ENCODE data around the gene TEX29.

DNA sequence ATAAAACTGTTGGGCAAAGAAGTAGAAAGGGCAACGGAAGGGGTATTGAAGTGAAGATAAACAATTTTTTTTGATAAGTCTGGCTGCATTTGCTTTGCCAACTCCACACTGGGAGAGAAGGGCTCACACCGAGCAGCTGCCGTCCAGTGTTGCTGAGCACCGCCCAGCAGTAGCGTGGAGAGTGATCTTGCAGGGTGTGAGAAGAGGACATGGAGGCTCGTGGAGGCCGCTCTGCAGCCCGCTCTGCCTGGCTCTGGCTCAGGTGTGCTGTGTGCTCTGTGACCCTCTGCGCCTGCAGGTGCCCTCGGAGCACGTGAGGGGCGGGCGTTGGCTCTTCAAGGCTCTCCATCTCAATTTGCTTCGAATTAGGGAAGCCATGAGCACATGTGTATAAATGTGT is 35.9 kb upstream of the TEX29 start:
- TF ChIP-seq, protein P1, sequence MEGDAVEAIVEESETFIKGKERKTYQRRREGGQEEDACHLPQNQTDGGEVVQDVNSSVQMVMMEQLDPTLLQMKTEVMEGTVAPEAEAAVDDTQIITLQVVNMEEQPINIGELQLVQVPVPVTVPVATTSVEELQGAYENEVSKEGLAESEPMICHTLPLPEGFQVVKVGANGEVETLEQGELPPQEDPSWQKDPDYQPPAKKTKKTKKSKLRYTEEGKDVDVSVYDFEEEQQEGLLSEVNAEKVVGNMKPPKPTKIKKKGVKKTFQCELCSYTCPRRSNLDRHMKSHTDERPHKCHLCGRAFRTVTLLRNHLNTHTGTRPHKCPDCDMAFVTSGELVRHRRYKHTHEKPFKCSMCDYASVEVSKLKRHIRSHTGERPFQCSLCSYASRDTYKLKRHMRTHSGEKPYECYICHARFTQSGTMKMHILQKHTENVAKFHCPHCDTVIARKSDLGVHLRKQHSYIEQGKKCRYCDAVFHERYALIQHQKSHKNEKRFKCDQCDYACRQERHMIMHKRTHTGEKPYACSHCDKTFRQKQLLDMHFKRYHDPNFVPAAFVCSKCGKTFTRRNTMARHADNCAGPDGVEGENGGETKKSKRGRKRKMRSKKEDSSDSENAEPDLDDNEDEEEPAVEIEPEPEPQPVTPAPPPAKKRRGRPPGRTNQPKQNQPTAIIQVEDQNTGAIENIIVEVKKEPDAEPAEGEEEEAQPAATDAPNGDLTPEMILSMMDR (IDR thresholded peaks at IDR 0.05): no peak
- TF ChIP-seq, protein P2, sequence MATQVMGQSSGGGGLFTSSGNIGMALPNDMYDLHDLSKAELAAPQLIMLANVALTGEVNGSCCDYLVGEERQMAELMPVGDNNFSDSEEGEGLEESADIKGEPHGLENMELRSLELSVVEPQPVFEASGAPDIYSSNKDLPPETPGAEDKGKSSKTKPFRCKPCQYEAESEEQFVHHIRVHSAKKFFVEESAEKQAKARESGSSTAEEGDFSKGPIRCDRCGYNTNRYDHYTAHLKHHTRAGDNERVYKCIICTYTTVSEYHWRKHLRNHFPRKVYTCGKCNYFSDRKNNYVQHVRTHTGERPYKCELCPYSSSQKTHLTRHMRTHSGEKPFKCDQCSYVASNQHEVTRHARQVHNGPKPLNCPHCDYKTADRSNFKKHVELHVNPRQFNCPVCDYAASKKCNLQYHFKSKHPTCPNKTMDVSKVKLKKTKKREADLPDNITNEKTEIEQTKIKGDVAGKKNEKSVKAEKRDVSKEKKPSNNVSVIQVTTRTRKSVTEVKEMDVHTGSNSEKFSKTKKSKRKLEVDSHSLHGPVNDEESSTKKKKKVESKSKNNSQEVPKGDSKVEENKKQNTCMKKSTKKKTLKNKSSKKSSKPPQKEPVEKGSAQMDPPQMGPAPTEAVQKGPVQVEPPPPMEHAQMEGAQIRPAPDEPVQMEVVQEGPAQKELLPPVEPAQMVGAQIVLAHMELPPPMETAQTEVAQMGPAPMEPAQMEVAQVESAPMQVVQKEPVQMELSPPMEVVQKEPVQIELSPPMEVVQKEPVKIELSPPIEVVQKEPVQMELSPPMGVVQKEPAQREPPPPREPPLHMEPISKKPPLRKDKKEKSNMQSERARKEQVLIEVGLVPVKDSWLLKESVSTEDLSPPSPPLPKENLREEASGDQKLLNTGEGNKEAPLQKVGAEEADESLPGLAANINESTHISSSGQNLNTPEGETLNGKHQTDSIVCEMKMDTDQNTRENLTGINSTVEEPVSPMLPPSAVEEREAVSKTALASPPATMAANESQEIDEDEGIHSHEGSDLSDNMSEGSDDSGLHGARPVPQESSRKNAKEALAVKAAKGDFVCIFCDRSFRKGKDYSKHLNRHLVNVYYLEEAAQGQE (IDR thresholded peaks at IDR 0.05; ENCODE audit: insufficient read depth in 1 of 2, low read depth in 2 of 2, low read length in 1 of 2): no peak
- TF ChIP-seq TCF7L2 (IDR thresholded peaks at IDR 0.05; ENCODE audit: low read depth, low read length) (no peak), POLR2AphosphoS5 (IDR thresholded peaks at IDR 0.05; ENCODE audit: low read depth, low read length) (no peak), SIN3A (IDR thresholded peaks at IDR 0.05; ENCODE audit: borderline replicate concordance, insufficient read depth, low read depth, low read length) (no peak)
